ENCODE data around the gene CDC42EP4. TPM values are rescaled to one million over a fixed set of nuclear protein-coding genes. Genes with fewer than 3 reads are reported as not detected.
A peak's percentile ranks its signal among the peaks of the same experiment; 100 is the strongest.

CDC42EP4 gene
- total RNA-seq, 1 experiment from 2014 or later: 83.1 TPM

GRCh38 chr17:73300392-73300791, 11.4 kb downstream of the CDC42EP4 start:
- Histone ChIP-seq H3F3A (ENCODE audit: low read length, unreplicated experiment) (no peaks in the 10 kb centered on the region), H3K36me3 (ENCODE audit: low read depth, low read length) (no peaks in the 10 kb centered on the region), H3K9me3 (ENCODE audit: low read length) (no peaks in the 10 kb centered on the region), H3K9ac (ENCODE audit: low read length) (no peak overlapping the region), H3K27ac (ENCODE audit: low read length) (no peak overlapping the region), H3K4me3 (ENCODE audit: low read length) (no peak overlapping the region), H3K4me2 (ENCODE audit: low read length) (no peak overlapping the region), H2AFZ (ENCODE audit: low read length) (no peak overlapping the region), H3K9me2 (replicated peaks; ENCODE audit: low read length) (no peaks in the 10 kb centered on the region), H4K20me1 (ENCODE audit: low read length) (no peaks in the 10 kb centered on the region), H3K4me1 (ENCODE audit: insufficient read depth, low read length) (peaks cover 23% of the 10 kb centered on the region), H3K79me2 (ENCODE audit: low read length) (peaks cover 96% of the 10 kb centered on the region), H3K27me3 (ENCODE audit: low read length) (no peaks in the 10 kb centered on the region)
- CTCF ChIA-PET: no interaction called here
- BruUV-seq (replicated peaks): no TSS peak
- intact Hi-C loops (cut with micrococcal nuclease): loop anchor here (10.0 kb wide), 1 partner anchor 904 kb away; the partner anchor contains the start of gene RPL38
- ATAC-seq: no peak
- POLR2A ChIA-PET (ENCODE audit: unreplicated experiment): no interaction called here
- TF ChIP-seq CTCF (conservative IDR thresholded peaks at IDR 0.05; ENCODE audit: low read depth, low read length) (no peak), EZH2 (IDR thresholded peaks at IDR 0.05; ENCODE audit: low read length, unreplicated experiment) (no peak), EZH2phosphoT487 (IDR thresholded peaks at IDR 0.05; ENCODE audit: borderline replicate concordance, low read length) (no peak)
- no peak for DNase-seq

GRCh38 chr17:73297934-73298861, 13.6 kb downstream of the CDC42EP4 start:
- Histone ChIP-seq H3K9me2 (replicated peaks; ENCODE audit: low read length) (no peaks in the 10 kb centered on the region), H3K9ac (ENCODE audit: low read length) (no peak overlapping the region), H4K20me1 (ENCODE audit: low read length) (no peaks in the 10 kb centered on the region), H3K27ac (ENCODE audit: low read length) (no peak overlapping the region), H3K27me3 (ENCODE audit: low read length) (no peaks in the 10 kb centered on the region), H3K9me3 (ENCODE audit: low read length) (no peaks in the 10 kb centered on the region), H3K4me3 (ENCODE audit: low read length) (no peak overlapping the region), H3K4me2 (ENCODE audit: low read length) (no peak overlapping the region), H2AFZ (ENCODE audit: low read length) (no peak overlapping the region), H3K4me1 (ENCODE audit: insufficient read depth, low read length) (peaks cover 19% of the 10 kb centered on the region), H3K79me2 (ENCODE audit: low read length) (peaks cover 92% of the 10 kb centered on the region), H3F3A (ENCODE audit: low read length, unreplicated experiment) (peaks cover 2% of the 10 kb centered on the region), H3K36me3 (ENCODE audit: low read depth, low read length) (no peaks in the 10 kb centered on the region)
- no peak for DNase-seq
- intact Hi-C loops (cut with micrococcal nuclease): no loop called here
- TF ChIP-seq CTCF (conservative IDR thresholded peaks at IDR 0.05; ENCODE audit: low read depth, low read length) (no peak), EZH2phosphoT487 (IDR thresholded peaks at IDR 0.05; ENCODE audit: borderline replicate concordance, low read length) (no peak), EZH2 (IDR thresholded peaks at IDR 0.05; ENCODE audit: low read length, unreplicated experiment) (no peak)
- CTCF ChIA-PET: no interaction called here
- POLR2A ChIA-PET (ENCODE audit: unreplicated experiment): no interaction called here
- ATAC-seq: no peak
- no TSS peak for BruUV-seq (replicated peaks)

GRCh38 chr17:73293480-73293911, 18.3 kb downstream of the CDC42EP4 start:
- H2AFZ ChIP-seq (ENCODE audit: low read length): no peak overlapping the region; the same call in 1 of the 2 replicates
- no peaks in the 10 kb centered on the region for H3K9me2 ChIP-seq (replicated peaks; ENCODE audit: low read length)
- TF ChIP-seq EZH2 (IDR thresholded peaks at IDR 0.05; ENCODE audit: low read length, unreplicated experiment): no peak
- no peak for TF ChIP-seq EZH2phosphoT487 (IDR thresholded peaks at IDR 0.05; ENCODE audit: borderline replicate concordance, low read length)
- no peak for TF ChIP-seq CTCF (conservative IDR thresholded peaks at IDR 0.05; ENCODE audit: low read depth, low read length)
- H4K20me1 ChIP-seq (ENCODE audit: low read length): no peaks in the 10 kb centered on the region
- peak overlapping the region; percentile 14; the same call in 1 of the 2 replicates for H3K4me3 ChIP-seq (ENCODE audit: low read length)
- ATAC-seq: peak; percentile 35
- intact Hi-C loops (cut with micrococcal nuclease): loop anchor here (1.0 kb wide), 1 partner anchor 12 kb away; no protein-coding TSS in a partner anchor
- H3K9ac ChIP-seq (ENCODE audit: low read length): peak overlapping the region; percentile 87
- H3K36me3 ChIP-seq (ENCODE audit: low read depth, low read length): no peaks in the 10 kb centered on the region
- no peaks in the 10 kb centered on the region for H3K9me3 ChIP-seq (ENCODE audit: low read length)
- BruUV-seq (replicated peaks): no TSS peak
- H3K4me1 ChIP-seq (ENCODE audit: insufficient read depth, low read length): peaks cover 65% of the 10 kb centered on the region
- peaks cover 90% of the 10 kb centered on the region for H3K79me2 ChIP-seq (ENCODE audit: low read length)
- H3F3A ChIP-seq (ENCODE audit: low read length, unreplicated experiment): peaks cover 11% of the 10 kb centered on the region
- ChIA-PET POLR2A (ENCODE audit: unreplicated experiment) (interaction anchor here (0.6 to 0.7 kb wide), 2 partner anchors 87 to 1838 kb away, joined by 3 to 8 read pairs; no protein-coding TSS in a partner anchor), CTCF (no interaction called here)
- H3K27ac ChIP-seq (ENCODE audit: low read length): peak overlapping the region; percentile 95
- peak; percentile 97 for DNase-seq
- peak overlapping the region; percentile 75 for H3K4me2 ChIP-seq (ENCODE audit: low read length)
- H3K27me3 ChIP-seq (ENCODE audit: low read length): no peaks in the 10 kb centered on the region

All from PC-3 (cell line).